Measurements from ENCODE around the gene TAL2.

The TAL2 gene

GRCh38 chr9:105711867-105712266, 49.6 kb downstream of the TAL2 start:
- no peak for DNase-seq

DNA sequence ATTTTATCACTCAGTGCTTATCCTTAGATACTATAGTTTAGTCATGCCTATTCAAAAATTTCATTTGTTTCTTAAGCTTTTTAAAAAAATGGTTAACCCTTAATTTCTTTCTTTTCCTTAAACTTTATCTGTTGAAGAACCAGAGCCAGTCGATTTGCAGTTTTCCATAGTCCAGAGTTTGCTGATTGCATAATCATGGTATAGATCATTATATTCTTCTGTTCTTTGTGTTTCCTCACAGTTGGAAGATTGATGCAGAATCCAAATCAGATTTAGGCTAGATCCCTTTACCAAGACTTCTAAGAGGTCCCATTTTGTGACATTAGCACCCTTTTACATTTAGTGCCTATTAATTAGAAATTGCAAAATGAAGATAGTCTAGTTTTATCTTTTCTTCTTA, 50.0 kb downstream of the TAL2 start:
- no peak for DNase-seq
